Neural cell (in vitro differentiated cells): ENCODE data around the gene ZDHHC8. TPM values are rescaled to one million over a fixed set of nuclear protein-coding genes. Genes with fewer than 3 reads are reported as not detected.

ENCODE experiments used
- H2AFZ ChIP-seq: fragments of 200-600, 300-800 bp; sonication (generic), shearing (Covaris generic); 2 replicates; pipeline ENCODE4 v1.6.0; 2014; ENCODE audit warnings: low read depth, mild to moderate bottlenecking, antibody characterized with exemption, low read length, moderate library complexity
- H3F3A ChIP-seq: fragments of 200-600 bp; shearing (Covaris generic); 2 replicates; pipeline ENCODE4 v1.6.1; 2016; ENCODE audit warnings: mild to moderate bottlenecking, moderate library complexity, mixed read lengths, antibody characterized with exemption, low read length; ENCODE audit not compliant: insufficient read depth, poor library complexity, severe bottlenecking
- H3K27ac ChIP-seq: fragments of 200-600, 300-800 bp; sonication (generic), shearing (Covaris generic); 2 replicates; pipeline ENCODE4 v1.5.1; 2014; ENCODE audit warnings: mild to moderate bottlenecking, low read length, moderate library complexity
- H3K27me3 ChIP-seq: fragments of 300-800, 200-600 bp; sonication (generic), shearing (Covaris generic); 2 replicates; pipeline ENCODE4 v1.6.0; 2014; ENCODE audit warnings: mild to moderate bottlenecking, low read depth, low read length, moderate library complexity; ENCODE audit not compliant: insufficient read depth
- H3K36me3 ChIP-seq: fragments of 300-800, 200-600 bp; sonication (generic), shearing (Covaris generic); 2 replicates; pipeline ENCODE4 v1.5.1; 2014; ENCODE audit warnings: mild to moderate bottlenecking, antibody characterized with exemption, low read length, moderate library complexity; ENCODE audit not compliant: insufficient read depth
- H3K4me2 ChIP-seq: fragments of 300-800, 200-600 bp; sonication (generic), shearing (Covaris generic); 2 replicates; pipeline ENCODE4 v1.6.0; 2014; ENCODE audit warnings: mild to moderate bottlenecking, low read length
- H3K4me3 ChIP-seq: fragments of 300-800, 200-600 bp; sonication (generic), shearing (Covaris generic); 2 replicates; pipeline ENCODE4 v1.5.1; 2014; ENCODE audit warnings: mild to moderate bottlenecking, low read length, moderate library complexity
- H3K79me2 ChIP-seq: fragments of 200-600 bp; shearing (Covaris generic); replicated peaks from 2 replicates; pipeline ENCODE4 v1.6.0; 2014; ENCODE audit warnings: mild to moderate bottlenecking, low read length, moderate library complexity; ENCODE audit not compliant: insufficient read depth
- H3K9ac ChIP-seq: fragments of 300-800, 200-600 bp; sonication (generic), shearing (Covaris generic); 2 replicates; pipeline ENCODE4 v1.6.1; 2016; ENCODE audit warnings: mild to moderate bottlenecking, low read length, mixed read lengths
- H3K9me2 ChIP-seq: fragments of 200-600 bp; shearing (Covaris generic); 2 replicates; pipeline ENCODE4 v1.6.1; 2016; ENCODE audit warnings: mild to moderate bottlenecking, low read length, mixed read lengths; ENCODE audit not compliant: insufficient read depth
- H3K9me3 ChIP-seq: fragments of 200-600, 300-800 bp; sonication (generic), shearing (Covaris generic); 2 replicates; pipeline ENCODE4 v1.6.1; 2016; ENCODE audit warnings: mild to moderate bottlenecking, mixed run types, low read length, moderate library complexity, mixed read lengths
- H4K20me1 ChIP-seq: fragments of 200-600 bp; shearing (Covaris generic); 2 replicates; pipeline ENCODE4 v1.6.1; 2016; ENCODE audit warnings: mild to moderate bottlenecking, mixed run types; ENCODE audit not compliant: insufficient read depth
- CTCF ChIP-seq: fragments of 450-650 bp; IDR thresholded peaks from 2 replicates; pipeline ENCODE4 v1.5.1; 2014; ENCODE audit warnings: antibody characterized with exemption, mild to moderate bottlenecking, moderate library complexity; ENCODE audit not compliant: poor library complexity, severe bottlenecking
- EP300 ChIP-seq: fragments of 450-650 bp; conservative IDR thresholded peaks from 2 replicates; pipeline ENCODE4 v1.6.1; 2014; ENCODE audit warnings: antibody characterized with exemption, mild to moderate bottlenecking, moderate library complexity; ENCODE audit not compliant: poor library complexity, severe bottlenecking
- EZH2 ChIP-seq: fragments of 200-600, 300-800 bp; shearing (Covaris generic), sonication (generic); IDR thresholded peaks from 2 replicates; pipeline ENCODE4 v1.6.1; 2014; ENCODE audit warnings: antibody characterized with exemption, low read length, borderline replicate concordance, mild to moderate bottlenecking; ENCODE audit not compliant: insufficient read depth, poor library complexity, severe bottlenecking
- MXI1 ChIP-seq: fragments of 450-650 bp; conservative IDR thresholded peaks from 2 replicates; pipeline ENCODE4 v1.6.1; 2014; ENCODE audit warnings: antibody characterized with exemption, mild to moderate bottlenecking; ENCODE audit not compliant: poor library complexity, severe bottlenecking
- POLR2AphosphoS5 ChIP-seq: IDR thresholded peaks from 2 replicates; pipeline ENCODE4 v1.6.1; 2012
- RAD21 ChIP-seq: fragments of 450-650 bp; conservative IDR thresholded peaks from 2 replicates; pipeline ENCODE4 v1.6.1; 2014; ENCODE audit warnings: antibody characterized with exemption, mild to moderate bottlenecking, moderate library complexity
- REST ChIP-seq: IDR thresholded peaks from 2 replicates; pipeline ENCODE4 v1.6.1; 2012; ENCODE audit warnings: borderline replicate concordance
- SMC3 ChIP-seq: fragments of 450-650 bp; conservative IDR thresholded peaks from 2 replicates; pipeline ENCODE4 v1.6.1; 2014; ENCODE audit warnings: antibody characterized with exemption, mild to moderate bottlenecking, moderate library complexity; ENCODE audit not compliant: poor library complexity
- TAF1 ChIP-seq: IDR thresholded peaks from 2 replicates; pipeline ENCODE4 v1.6.1; 2012; ENCODE audit warnings: low read depth
- polyA plus RNA-seq: library from polyadenylated mRNA; depleted of rRNA; stranded (reverse); fragments of >200 nt; gene quantifications from 2 replicates; pipeline ENCODE4 v1.2.3, GENCODE V29; 2014

Gene ZDHHC8
- polyA plus RNA-seq, 1 donor from 2014 or later: 4.5 TPM

GRCh38 chr22:20126284-20127029 is 5.1 kb upstream of the ZDHHC8 start:
- no peaks in the 10 kb centered on the region for H3K9me2 ChIP-seq
- no peak overlapping the region for H3K27ac ChIP-seq
- H3K79me2 ChIP-seq: peaks cover 4% of the 10 kb centered on the region
- no peak for TF ChIP-seq POLR2AphosphoS5
- no peak for TF ChIP-seq RAD21
- TF ChIP-seq MXI1: no peak
- TF ChIP-seq CTCF: no peak
- TF ChIP-seq TAF1: no peak
- TF ChIP-seq EP300: no peak
- TF ChIP-seq REST: no peak
- no peak for TF ChIP-seq EZH2
- TF ChIP-seq SMC3: no peak
- H3K9me3 ChIP-seq: no peaks in the 10 kb centered on the region
- H3K9ac ChIP-seq: no peak overlapping the region
- H3K36me3 ChIP-seq: no peaks in the 10 kb centered on the region
- no peak overlapping the region for H3K4me3 ChIP-seq
- H4K20me1 ChIP-seq: no peaks in the 10 kb centered on the region
- H3K27me3 ChIP-seq: no peaks in the 10 kb centered on the region
- no peak overlapping the region for H3K4me2 ChIP-seq
- H3F3A ChIP-seq: no peaks in the 10 kb centered on the region
- H2AFZ ChIP-seq: no peak overlapping the region

- Histone ChIP-seq H3K27me3 (no peaks in the 10 kb centered on the region), H3K9ac (no peak overlapping the region), H3K4me3 (no peak overlapping the region), H3K27ac (no peak overlapping the region), H3K36me3 (no peaks in the 10 kb centered on the region), H4K20me1 (no peaks in the 10 kb centered on the region), H3K9me3 (no peaks in the 10 kb centered on the region), H3K79me2 (peaks cover 1% of the 10 kb centered on the region), H3F3A (no peaks in the 10 kb centered on the region), H3K9me2 (no peaks in the 10 kb centered on the region), H2AFZ (no peak overlapping the region), H3K4me2 (no peak overlapping the region)
- TF ChIP-seq REST (no peak), EZH2 (no peak), SMC3 (no peak), TAF1 (no peak), MXI1 (no peak)
Observed at GRCh38 chr22:20127318-20127868, 4.2 kb upstream of the ZDHHC8 start.
